Stimulated activated CD4-positive, alpha-beta T cell treated with anti-CD3 and anti-CD28 coated beads, Interleukin-4, amount 100 ng/mL, for 4 hours (primary cell): ENCODE data around the gene LTA.

Source experiments
- DNase-seq, 2 experiments: peaks; one replicate each; pipeline ENCODE4 v3.0.0-alpha.2; 2020

Gene LTA

DNA sequence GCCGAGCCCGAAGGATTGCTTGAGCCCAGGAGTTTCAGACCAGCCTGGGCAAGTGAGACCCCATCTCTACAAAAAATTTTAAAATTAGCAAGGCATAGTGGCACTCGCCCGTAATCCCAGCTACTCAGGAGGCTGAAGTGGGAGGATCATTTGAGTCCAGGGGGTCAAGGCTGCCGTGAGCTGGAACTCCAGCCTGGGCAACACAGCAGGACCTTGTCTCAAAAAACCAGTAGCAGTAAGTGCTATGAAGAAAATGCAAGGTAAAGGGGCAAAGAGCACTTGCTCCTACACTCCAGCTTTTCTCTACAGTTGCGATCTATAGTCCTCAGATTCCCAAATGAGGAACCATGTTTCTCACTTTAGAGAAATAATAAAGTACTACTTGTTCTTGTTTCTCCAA lies 28.4 kb upstream of the LTA start:
- DNase-seq: no peak

DNA sequence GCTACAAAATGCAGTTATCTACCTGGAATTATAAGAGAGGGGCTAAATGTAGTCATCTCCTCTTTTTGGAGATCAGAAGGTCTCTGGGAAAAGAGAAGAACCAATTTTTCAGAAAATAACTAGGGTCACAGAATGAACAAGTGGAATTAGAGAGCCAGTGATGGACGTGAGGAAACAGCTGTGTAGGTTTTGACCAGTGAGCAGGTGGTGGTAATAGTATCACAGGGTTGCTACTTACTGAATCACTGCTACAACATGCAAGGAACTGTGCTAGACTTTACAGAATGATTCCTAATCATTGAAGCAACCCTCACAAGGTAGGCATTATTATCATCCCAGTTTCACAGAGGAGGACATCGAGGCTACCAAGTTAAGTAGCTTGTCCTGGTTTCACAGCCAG lies 27.4 kb upstream of the LTA start:
- no peak for DNase-seq

DNA sequence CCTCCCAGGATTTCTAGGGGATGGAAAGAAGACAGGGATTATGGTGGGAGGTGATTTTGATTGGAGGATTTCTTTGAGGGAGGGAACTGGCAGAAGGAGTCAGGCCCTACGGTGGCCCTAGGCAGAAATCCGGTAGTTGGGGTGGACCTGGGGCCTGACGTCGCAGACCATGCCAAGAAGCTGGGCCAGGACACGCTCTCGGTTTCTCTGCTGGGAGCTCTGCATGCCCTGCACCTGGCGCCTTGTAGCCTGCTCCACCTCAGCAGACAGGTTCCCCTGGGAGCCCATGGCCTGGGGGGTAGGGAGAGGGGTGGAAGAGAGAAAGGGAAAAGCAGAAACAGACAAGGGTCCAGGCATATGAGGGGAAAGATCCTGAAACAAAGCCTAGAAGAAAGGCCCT lies 26.8 kb upstream of the LTA start:
- DNase-seq: no peak

DNA sequence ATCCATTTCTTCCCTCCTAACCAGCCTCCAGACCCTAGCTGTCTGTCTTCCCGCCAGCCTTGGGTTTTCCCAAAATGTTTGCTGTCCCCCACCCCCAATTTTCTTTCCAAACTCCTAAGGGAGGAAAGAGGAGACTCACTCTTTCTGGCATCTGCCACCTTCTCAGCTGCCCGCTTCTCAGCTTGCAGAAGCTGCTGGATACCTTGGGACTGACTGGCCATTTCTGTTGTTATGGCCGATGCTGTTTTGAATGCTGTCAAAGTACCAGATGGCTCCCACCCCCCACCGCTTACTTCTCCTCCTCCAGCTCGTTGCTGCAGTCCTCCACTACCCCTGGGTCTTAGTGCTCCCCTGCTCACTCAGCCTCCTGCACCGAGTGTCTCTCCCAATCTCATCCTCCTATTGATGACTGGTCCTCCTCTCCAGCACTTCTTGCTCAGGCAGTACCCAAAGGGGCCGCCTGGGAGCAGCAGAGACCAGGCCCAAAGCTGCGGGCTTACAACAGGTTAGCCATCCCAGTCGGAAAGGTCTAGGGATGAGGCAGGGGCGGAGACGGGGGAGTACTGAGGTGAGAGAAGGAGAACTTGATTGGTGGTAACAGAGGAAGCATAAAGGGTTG lies 25.6 kb upstream of the LTA start, which contains the start of gene ATP6V1G2:
ATP6V1G2 (minus strand) TSS at position 270 of the 619 bp plus-strand sequence; CDS start at position 221, 49 bp downstream.
- DNase-seq: peak; percentile 83 to 84

DNA sequence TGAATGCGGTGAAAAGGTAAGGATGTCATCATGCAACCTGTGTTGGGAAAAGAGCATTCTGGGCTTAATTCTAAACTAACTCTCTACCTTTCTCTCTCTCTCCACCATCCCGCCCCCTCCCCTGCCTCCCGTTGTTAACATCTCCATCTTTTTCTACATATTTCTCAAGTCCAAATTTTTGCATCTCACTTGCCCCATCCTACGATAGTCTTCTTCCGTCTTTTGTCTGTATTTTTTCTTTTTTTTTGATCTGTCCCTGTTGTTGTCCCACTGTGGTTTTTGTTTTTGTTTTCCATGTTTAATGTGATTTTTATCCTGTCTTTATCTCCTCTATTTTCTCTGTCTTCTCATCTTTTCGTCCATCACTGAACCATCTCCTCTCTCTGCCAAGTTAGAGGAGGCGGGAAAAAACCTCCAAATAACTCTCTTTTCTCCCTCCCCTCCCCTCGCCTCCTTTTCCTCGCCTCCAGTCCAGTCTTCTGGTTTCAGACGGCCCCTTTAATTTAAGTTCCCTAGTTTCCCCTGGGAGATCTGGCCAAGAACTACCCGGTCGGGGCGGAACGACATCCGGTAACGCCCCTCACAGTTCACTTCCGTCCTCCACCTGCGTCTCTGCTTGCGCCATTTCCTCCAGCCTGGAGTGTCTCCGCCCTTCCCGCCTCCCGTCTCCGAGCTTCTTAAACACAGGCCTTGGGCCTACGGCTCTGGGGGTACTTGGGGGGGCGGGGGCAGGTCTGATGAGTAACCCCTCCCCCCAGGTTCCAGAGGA lies 24.9 kb upstream of the LTA start, which contains the start of gene NFKBIL1:
NFKBIL1 (plus strand) TSS at position 651 of the 769 bp plus-strand sequence; CDS start at position 738, 87 bp downstream.
- DNase-seq: peak; percentile 85 to 92

DNA sequence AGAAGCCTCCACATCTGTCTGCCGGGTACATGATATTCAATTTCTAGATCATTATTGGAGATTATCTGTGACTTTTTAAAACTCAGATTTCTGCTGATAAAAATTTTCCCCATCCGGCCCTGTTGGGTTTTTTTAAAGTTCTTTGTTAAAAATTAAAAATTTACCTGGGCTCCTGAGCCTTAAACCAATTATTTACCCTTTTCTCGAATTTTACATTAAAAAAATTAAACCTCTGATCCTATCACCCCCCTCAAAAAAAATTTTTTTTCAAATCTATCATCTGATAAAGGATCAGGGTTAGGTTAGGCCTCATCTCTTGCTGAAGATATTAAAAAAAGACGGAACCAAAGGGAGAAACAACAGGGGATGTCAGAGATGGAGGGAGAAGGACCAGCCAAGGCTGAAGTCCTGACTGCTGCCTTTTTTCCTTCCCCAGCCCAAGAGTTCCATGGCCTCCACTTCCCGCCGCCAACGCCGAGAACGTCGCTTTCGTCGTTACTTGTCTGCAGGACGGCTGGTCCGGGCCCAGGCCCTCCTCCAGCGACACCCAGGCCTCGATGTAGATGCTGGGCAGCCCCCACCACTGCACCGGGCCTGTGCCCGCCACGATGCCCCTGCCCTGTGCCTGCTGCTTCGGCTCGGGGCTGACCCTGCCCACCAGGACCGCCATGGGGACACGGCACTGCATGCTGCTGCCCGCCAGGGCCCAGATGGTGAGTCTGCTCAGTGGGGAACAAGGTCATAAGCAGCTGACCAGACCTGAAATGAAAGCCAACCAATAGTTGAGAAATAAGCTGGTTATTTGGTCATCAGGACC lies 24.2 kb upstream of the LTA start:
- no peak for DNase-seq

DNA sequence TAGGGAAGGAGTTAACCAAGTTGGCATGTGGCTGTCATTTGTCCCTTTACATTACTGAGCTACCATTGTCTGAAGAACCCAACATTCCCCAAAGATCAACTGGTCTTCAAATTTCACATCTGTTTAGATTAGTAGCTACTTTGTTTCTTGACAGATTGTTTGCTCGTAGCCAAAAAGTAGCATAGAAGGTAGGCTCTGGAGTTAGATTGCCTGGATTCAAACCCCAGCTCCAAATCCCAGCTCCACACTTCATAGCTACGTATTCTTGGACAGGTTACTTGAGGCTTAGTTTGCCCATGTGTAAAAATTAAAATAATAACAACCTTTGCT lies 23.6 kb upstream of the LTA start:
- DNase-seq: no peak

DNA sequence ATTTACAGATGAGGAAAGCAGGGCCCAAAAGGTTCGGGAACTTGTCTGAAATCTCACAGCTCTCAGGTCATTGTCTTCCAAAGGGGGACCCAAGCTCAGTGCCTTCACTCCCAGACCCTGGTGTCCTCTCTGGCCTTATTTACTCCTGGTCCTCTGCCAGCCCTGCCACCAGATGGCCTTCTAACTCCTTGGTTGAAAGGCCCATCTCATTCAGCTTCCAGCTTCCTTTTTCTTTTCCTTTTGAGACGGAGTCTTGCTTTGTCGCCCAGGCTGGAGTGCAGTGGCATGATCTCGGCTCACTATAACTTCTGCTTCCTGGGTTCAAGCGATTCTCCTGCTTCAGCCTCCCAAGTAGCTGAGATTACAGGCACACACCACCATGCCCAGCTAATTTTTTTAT lies 20.7 kb upstream of the LTA start:
- peak; percentile 53 to 61 for DNase-seq

DNA sequence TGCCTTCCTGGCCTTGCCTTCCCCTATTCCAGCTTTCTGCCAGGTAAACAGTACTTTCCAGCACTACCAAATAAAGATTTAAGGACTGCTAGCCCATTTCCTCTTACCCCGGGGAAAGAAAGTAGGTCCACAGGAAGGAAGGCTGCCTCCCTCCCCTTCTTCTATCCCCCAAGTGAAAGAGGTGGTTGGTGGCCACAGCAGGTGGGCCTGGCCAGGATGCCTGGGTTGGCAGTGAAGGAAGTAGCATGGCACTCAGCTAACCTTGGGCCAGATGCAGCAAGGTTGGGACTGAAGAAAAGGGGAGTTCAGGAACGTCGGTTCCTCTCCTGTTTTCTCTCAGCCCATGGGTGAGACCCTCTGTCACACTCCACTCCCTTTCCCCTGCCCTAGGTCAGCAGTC lies 15.8 kb upstream of the LTA start:
- no peak for DNase-seq

DNA sequence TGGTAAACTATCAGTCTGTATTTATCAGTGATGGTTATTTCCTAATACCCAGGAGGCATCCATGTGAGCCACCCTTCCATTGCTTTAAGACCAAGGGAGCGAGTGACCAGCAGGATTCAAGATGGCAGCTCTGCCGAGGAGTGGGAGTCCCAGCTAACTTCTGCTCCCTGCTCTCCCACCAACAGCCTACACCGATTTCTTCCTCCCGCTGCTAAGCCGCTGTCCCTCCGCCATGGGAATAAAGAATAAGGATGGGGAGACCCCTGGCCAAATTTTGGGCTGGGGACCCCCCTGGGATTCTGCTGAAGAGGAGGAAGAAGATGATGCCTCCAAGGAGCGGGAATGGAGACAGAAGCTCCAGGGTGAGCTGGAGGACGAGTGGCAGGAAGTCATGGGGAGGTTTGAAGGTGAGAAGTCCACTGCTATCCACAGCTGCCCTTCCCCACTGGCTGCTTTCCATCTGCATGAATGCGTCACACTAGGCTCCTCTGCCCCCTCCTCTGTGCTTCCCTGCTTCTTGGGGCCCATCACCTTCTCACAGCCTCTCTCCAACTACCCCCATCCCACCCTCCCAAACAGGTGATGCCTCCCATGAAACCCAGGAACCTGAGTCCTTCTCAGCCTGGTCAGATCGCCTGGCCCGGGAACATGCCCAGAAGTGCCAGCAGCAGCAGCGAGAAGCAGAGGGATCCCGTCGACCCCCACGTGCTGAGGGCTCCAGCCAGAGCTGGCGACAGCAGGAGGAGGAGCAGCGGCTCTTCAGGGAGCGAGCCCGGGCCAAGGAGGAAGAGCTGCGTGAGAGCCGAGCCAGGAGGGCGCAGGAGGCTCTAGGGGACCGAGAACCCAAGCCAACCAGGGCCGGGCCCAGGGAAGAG lies 14.4 kb upstream of the LTA start:
- DNase-seq: no peak

DNA sequence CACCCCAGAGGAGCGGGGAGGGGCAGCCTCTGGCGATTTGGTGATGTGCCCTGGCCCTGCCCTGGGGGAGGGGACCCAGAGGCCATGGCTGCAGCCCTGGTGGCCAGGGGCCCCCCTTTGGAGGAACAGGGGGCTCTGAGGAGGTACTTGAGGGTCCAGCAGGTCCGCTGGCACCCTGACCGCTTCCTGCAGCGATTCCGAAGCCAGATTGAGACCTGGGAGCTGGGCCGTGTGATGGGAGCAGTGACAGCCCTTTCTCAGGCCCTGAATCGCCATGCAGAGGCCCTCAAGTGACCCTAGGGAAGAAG lies 13.8 kb upstream of the LTA start:
- no peak for DNase-seq

DNA sequence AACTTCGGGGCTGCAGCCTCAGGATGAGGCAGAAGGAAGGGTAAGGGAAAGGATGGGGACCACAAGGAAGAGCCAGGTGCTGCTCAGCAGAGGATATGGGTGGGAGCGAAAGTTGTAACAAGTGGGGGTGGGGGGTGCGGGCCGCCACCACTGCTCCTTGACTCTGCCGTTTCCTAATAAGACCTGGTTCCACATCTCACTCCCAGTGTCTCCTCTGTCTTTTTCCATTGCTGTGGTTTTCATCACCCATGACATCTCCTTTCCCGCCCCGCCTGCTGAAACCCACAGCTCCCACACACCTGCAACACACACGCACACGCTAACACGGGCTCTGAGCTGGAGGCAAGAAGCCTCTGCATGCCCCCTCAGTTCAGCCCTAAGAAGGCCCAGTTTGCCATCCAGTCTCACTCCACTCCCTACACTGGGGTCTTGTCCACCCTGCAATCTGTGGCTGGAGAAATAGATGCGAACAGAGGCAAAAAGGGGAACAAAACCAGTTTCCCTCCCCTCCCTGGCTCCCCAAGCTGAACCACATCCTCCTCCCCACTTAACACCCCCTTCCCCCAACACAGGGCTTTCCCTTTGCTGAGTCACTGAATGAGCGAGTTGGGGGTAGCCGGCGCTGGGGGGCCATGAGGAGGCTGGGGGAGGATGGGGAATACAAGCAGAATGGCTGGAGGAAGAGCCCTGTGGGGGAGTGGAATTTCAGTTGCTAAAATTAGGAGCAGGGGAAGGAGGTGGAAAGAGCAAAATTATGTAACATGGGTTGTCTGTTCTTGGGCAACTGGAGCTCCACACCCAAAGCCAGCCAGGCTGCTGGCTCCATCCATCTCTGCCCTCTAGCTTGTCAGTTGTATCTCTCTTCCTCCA lies 13.2 kb upstream of the LTA start:
- peak; percentile 69 to 85 for DNase-seq

DNA sequence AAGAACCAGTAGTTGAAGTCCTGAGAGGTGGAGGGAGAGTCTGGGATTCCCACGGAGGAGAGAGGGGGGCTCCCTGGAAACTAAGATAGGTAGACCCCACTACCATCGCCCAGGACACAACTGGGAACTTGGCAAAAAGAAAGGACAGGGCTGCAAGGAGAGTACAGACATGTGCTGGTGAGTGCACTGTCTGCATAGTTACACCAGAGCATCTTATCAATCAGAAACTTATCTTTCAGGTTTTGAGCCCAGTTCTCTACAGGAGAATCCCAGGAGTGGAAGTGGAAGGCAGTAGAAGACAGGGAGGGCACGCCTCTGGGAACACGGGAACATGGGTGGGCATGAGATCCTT lies 12.5 kb upstream of the LTA start:
- no peak for DNase-seq

DNA sequence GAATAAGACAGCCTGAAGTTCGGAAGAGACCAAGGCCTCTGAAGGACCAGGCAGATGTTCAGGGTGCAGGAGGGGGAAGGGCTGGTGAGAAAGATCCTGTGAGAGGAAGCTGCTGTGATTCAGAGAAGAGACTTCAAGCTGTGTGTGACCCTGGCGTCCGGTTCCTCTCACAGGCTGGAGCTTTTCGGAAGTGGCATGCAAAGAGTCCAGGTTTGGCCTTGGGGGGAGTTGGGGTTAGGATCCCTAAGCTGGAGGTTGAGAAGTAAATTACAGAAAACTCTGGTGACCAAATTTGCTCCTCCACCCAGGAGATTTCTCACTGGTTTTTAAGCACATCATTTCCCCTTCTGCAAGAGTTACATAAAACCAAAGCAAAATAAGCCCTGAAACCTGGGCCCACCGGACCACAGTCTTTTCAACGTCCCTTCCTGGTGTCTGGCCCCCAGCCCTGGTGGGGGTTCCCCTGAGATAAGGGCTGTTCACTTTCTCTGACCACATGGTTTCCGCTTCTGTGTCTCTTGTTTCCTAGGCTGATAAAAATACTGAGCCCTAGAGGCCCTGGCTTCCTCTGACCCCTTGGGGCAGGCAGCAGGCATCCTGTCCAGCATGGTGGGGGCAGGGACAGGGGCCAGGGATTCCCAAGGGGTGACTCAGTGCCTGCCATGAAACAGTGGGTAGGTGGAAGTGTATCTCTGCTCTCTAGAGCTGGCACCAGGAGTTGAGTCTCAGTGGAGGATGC lies 12.0 kb upstream of the LTA start:
- peak in 1 of 2 experiments; percentile 55 for DNase-seq

DNA sequence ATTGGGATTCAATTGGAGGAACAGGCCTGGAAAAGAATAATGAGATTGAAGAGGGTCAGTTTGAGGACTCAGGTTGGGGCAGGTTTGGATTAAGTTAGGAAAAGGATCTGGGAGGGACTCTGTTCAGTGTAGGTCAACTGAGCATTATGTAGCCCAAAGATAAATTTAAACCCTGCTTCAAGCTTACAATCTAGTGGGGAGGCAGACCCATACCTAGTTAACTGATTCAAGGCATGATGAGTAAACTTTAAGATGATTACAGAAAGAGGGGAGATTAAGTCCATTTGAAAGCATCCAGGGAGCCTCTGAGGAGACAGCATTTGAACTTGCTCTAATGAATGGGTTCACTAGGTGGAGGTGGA lies 11.4 kb upstream of the LTA start:
- no peak for DNase-seq

DNA sequence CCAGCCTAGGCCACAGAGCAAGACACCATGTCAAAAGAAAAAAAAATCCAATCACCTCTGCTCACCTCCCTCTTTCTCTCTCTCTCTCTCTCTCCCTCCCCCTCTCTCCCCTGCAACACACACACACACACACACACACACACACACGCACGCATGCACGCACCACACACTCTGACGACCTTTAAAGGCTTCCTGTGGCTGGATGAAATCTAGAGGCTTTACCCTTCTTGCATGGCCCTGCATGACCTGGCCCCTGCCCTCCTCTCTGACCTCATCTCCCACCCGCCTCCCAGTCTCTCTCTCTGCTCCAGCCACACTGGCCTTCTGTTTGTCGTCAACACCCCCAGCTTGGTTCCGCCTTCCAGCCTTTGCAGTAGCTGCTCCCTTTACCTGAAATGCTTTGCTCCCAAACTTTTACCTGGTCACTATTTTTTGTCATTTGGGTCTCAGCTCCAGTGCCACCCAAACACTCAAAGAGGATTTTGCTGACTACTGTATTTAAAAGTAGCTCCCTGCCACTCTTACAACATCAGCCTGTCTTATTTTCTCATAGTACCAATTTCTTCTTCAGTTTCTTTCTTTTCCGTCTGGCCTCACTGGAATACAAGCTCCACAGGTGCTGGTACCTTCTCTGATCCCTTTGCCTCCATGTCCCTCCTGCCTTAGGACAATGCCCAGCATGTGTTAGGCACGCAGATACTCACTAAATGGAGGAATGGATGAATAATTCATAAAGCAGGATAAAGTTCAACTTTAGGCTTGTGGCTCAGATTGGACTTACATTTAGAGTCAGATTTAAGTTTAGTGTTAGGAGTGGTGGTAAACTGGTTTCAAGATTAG lies 4.3 kb upstream of the LTA start:
- DNase-seq: peak in 1 of 2 experiments; percentile 39

DNA sequence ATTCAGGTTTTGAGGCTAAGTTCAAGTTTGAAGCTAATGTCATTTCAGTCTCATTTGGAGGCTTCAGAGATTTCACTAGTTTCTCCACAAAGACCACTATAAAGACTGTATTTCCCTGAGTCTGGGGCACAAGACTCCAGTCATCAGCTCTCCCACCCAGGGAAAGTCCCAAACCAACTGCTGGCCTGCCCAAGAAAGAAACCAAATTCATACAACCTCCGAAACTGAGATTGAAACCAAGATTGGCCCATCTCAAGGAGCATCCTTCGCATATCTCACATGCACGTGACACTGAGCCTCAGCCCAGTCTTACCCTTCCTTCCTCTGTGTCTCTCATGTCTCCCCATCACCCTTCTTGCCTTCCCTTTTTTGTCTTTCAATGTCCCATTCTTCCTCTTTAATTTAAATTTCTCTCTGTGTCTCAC lies 3.5 kb upstream of the LTA start:
- peak; percentile 53 to 77 for DNase-seq

DNA sequence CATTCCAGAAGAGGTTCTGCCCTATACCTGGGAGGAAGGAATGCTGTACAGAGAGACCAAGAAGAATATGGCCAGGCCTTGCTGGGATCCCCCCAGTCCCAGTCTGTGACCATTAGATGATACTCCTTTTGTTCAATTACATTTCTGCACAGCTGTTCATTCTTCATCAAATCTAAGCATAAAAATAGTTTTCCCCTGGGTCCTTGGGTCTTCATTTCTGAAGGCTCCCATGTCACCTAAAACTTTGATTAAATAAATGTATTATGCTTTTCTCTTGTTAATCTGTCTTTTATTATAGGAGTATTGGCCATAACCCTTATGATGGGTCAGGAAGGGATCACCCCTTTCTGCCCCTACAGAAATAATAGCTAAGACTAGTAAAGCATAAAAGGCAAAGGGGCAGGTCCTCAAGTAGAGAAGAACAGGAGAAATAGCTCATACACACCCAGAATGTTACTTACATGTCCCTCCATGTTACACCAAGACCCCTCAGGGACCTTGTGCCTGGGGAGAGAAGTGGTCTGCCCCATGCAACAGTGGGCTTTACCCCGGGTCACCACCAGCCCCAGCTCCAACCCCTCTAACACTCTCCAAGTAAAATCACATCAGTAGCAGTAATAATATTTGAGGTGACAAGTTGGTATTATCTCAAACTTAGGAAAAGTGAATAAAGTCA lies 2.1 kb upstream of the LTA start:
- DNase-seq: no peak

DNA sequence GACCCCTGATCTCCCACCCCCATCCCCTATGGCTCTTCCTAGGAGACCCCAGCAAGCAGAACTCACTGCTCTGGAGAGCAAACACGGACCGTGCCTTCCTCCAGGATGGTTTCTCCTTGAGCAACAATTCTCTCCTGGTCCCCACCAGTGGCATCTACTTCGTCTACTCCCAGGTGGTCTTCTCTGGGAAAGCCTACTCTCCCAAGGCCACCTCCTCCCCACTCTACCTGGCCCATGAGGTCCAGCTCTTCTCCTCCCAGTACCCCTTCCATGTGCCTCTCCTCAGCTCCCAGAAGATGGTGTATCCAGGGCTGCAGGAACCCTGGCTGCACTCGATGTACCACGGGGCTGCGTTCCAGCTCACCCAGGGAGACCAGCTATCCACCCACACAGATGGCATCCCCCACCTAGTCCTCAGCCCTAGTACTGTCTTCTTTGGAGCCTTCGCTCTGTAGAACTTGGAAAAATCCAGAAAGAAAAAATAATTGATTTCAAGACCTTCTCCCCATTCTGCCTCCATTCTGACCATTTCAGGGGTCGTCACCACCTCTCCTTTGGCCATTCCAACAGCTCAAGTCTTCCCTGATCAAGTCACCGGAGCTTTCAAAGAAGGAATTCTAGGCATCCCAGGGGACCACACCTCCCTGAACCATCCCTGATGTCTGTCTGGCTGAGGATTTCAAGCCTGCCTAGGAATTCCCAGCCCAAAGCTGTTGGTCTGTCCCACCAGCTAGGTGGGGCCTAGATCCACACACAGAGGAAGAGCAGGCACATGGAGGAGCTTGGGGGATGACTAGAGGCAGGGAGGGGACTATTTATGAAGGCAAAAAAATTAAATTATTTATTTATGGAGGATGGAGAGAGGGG lies 1.4 kb downstream of the LTA start:
- no peak for DNase-seq
